K562 (cell line): ENCODE measurements around the gene MAPKAPK3. TPM values are rescaled to one million over a fixed set of nuclear protein-coding genes. Genes with fewer than 3 reads are reported as not detected.

Experiments used
- EGR1 ChIP-seq: fragments of 450-650 bp; conservative IDR thresholded peaks from 2 replicates; pipeline ENCODE4 v1.6.1; 2017; ENCODE audit warnings: mild to moderate bottlenecking
- FOXM1 ChIP-seq, 2 experiments: fragments of 450-650 bp in 1 of 2; sonication (generic) in 1 of 2; formaldehyde crosslinking in 1 of 2; IDR thresholded peaks; 2 replicates each; pipeline versions ENCODE4 v1.6.1 to v1.9.0; 2017 to 2022; ENCODE audit warnings: low read depth in 2 of 2, mild to moderate bottlenecking in 2 of 2, missing genetic modification reagents in 1 of 2, moderate library complexity in 1 of 2
- HDAC8 ChIP-seq: fragments of 450-650 bp; IDR thresholded peaks from 2 replicates; pipeline ENCODE4 v1.6.1; 2016; ENCODE audit warnings: mild to moderate bottlenecking, missing genetic modification characterization, moderate library complexity, missing compliant biosample characterization
- MITF ChIP-seq: IDR thresholded peaks from 2 replicates; pipeline ENCODE4 v1.6.1; 2014; ENCODE audit warnings: antibody characterized with exemption
- NR0B1 ChIP-seq: fragments of 450-650 bp; IDR thresholded peaks from one replicate; pipeline ENCODE4 v1.6.1; 2018; ENCODE audit warnings: mild to moderate bottlenecking, moderate library complexity; ENCODE audit not compliant: partially characterized antibody
- OTX1 ChIP-seq: fragments of 450-650 bp; formaldehyde crosslinking; IDR thresholded peaks from 2 replicates; pipeline ENCODE4 v1.4.0; 2022; ENCODE audit warnings: mild to moderate bottlenecking
- PML ChIP-seq: IDR thresholded peaks from 2 replicates; pipeline ENCODE4 v1.6.1; 2012; ENCODE audit warnings: low read length, inconsistent platforms
- POLR2A ChIP-seq: fragments of 450-650 bp; conservative IDR thresholded peaks from 2 replicates; pipeline ENCODE4 v1.6.1; 2016
- TBP ChIP-seq: optimal IDR thresholded peaks from 2 replicates; pipeline ENCODE3; 2011; ENCODE audit warnings: low read depth, low read length, improper control_type of control experiment
- USF2 ChIP-seq: sonication (generic); formaldehyde crosslinking; IDR thresholded peaks from 2 replicates; pipeline ENCODE4 v1.5.0; 2020; ENCODE audit warnings: missing genetic modification reagents
- ZNF124 ChIP-seq: sonication (generic); formaldehyde crosslinking; IDR thresholded peaks from 2 replicates; pipeline ENCODE4 v1.8.1; 2022; ENCODE audit warnings: missing genetic modification reagents
- ZNF445 ChIP-seq: fragments of 250-450 bp; sonication (Bioruptor Pico); IDR thresholded peaks from 2 replicates; pipeline ENCODE4 v1.4.0; 2020; ENCODE audit warnings: low read depth, mild to moderate bottlenecking, moderate library complexity
- ZNF766 ChIP-seq: fragments of 200-800 bp; sonication (Bioruptor generic); conservative IDR thresholded peaks from 2 replicates; pipeline ENCODE4 v1.6.1; 2016; ENCODE audit warnings: missing genetic modification characterization, missing compliant biosample characterization
- polyA plus RNA-seq, 8 experiments: library from polyadenylated mRNA; depleted of rRNA in 4 of 8; stranded (reverse) in 5 of 8; unstranded in 3 of 8; fragments of >200 nt; fragmentation: Nextera tagmentation in 2 of 8; fragmentation: Illumina TruSeq in 1 of 8; extraction: Ambion mirVana in 2 of 8; extraction: Trizol in 1 of 8; gene quantifications; 2 replicates each; pipeline versions ENCODE4 v1.2.1 to v1.2.3, GENCODE V29; 2011 to 2014; ENCODE audit warnings: inconsistent platforms in 1 of 8, missing spikeins in 1 of 8
- total RNA-seq, 7 experiments: library from RNA; depleted of rRNA in 6 of 7; stranded (reverse); fragments of >200 nt in 6 of 7; fragmentation: Illumina TruSeq in 2 of 7; extraction: Trizol in 2 of 7; gene quantifications; 2 replicates each; pipeline versions ENCODE4 v1.2.1 to v1.2.3, GENCODE V29; 2011 to 2021; ENCODE audit warnings: low replicate concordance in 1 of 7
- TF ChIP-seq, protein P1 (sequence below), 3 experiments: fragments of 200-800 bp in 1 of 3; fragments of 250-450 bp in 1 of 3; fragments of 450-650 bp in 1 of 3; sonication (Bioruptor Pico) in 1 of 3; sonication (Bioruptor generic) in 1 of 3; formaldehyde crosslinking in 1 of 3; IDR thresholded peaks; 2 replicates each; pipeline versions ENCODE4 v1.6.1 to v1.8.0; 2016 to 2022; ENCODE audit warnings: mild to moderate bottlenecking in 2 of 3, missing genetic modification characterization in 2 of 3, missing compliant biosample characterization in 1 of 3, moderate library complexity in 1 of 3
- TF ChIP-seq, protein P2 (sequence below): fragments of 450-650 bp; formaldehyde crosslinking; IDR thresholded peaks from 2 replicates; pipeline ENCODE4 v1.4.0; 2020; ENCODE audit warnings: mild to moderate bottlenecking
- TF ChIP-seq, protein P3 (sequence below), 2 experiments: IDR thresholded peaks; 2 replicates each; pipeline ENCODE4 v1.6.1; 2011; ENCODE audit warnings: borderline replicate concordance in 1 of 2, control low read depth in 1 of 2, low read depth in 1 of 2, low read length in 1 of 2, mild to moderate bottlenecking in 1 of 2, mixed read lengths in 1 of 2, moderate library complexity in 1 of 2; ENCODE audit not compliant: insufficient read depth in 1 of 2, insufficient read length in 1 of 2, poor library complexity in 1 of 2, severe bottlenecking in 1 of 2; ENCODE audit errors: extremely low read depth in 1 of 2
- TF ChIP-seq, protein P4 (sequence below): fragments of 250-450 bp; sonication (Bioruptor Pico); IDR thresholded peaks from 2 replicates; pipeline ENCODE4 v1.8.0; 2021; ENCODE audit warnings: borderline replicate concordance, mild to moderate bottlenecking, moderate library complexity; ENCODE audit not compliant: poor library complexity, severe bottlenecking

MAPKAPK3 gene
- total and polyA plus RNA-seq, 9 of the 15 experiments (the other 6 are each of a cell fraction or from before 2014, with no cell fraction given) = 8.0 to 56.4 (median 41.2) TPM

DNA sequence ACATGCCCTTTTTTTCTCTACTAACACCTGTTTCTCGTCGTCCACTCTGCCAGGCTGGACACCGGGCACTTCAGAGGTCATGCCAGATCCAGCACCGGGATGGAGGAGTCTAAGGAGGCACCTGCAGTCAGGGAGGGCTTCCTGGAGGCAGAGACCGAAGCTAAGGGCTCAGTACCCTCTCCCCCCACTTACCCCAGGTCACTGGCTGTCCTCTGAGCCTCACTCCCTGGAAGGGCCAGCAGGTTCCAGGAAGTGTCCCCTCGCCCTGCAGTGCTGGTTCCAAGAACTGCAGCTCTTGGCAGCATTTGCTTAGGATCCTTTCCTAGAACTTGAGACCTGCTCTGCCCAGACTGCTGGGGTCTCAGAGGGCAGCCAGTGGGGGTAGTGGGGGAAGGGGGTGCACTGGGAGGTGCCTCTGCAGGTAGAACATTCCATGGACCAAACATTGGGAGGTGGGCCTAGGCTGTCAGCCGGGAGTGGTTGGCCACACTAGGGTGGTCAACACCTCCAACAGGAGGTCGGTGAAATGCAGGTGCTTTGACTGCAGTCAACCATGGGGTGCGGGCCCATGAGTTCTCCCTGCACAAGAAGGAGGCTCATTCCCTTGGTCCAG, 16.7 kb upstream of the MAPKAPK3 start (continued):
- TF ChIP-seq, protein P1, sequence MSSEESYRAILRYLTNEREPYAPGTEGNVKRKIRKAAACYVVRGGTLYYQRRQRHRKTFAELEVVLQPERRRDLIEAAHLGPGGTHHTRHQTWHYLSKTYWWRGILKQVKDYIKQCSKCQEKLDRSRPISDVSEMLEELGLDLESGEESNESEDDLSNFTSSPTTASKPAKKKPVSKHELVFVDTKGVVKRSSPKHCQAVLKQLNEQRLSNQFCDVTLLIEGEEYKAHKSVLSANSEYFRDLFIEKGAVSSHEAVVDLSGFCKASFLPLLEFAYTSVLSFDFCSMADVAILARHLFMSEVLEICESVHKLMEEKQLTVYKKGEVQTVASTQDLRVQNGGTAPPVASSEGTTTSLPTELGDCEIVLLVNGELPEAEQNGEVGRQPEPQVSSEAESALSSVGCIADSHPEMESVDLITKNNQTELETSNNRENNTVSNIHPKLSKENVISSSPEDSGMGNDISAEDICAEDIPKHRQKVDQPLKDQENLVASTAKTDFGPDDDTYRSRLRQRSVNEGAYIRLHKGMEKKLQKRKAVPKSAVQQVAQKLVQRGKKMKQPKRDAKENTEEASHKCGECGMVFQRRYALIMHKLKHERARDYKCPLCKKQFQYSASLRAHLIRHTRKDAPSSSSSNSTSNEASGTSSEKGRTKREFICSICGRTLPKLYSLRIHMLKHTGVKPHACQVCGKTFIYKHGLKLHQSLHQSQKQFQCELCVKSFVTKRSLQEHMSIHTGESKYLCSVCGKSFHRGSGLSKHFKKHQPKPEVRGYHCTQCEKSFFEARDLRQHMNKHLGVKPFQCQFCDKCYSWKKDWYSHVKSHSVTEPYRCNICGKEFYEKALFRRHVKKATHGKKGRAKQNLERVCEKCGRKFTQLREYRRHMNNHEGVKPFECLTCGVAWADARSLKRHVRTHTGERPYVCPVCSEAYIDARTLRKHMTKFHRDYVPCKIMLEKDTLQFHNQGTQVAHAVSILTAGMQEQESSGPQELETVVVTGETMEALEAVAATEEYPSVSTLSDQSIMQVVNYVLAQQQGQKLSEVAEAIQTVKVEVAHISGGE (CRISPR knock-in tag; IDR thresholded peaks at IDR 0.05) = no peak
- TF ChIP-seq HDAC8 (tag) (no peak), ZNF445 (CRISPR knock-in tag) (no peak), TBP (no peak), PML (no peak), ZNF766 (CRISPR knock-in tag) (no peak), OTX1 (CRISPR knock-in tag) (no peak), POLR2A (no peak), FOXM1 (IDR thresholded peaks at IDR 0.05; ENCODE audit: low read depth) (no peak; the same call in 1 of the 2 replicates), FOXM1 (CRISPR knock-in tag; IDR thresholded peaks at IDR 0.05; ENCODE audit: low read depth) (no peak), MITF (no peak), EGR1 (no peak), ZNF124 (no peak), USF2 (CRISPR knock-in tag) (no peak), NR0B1 (no peak)
- TF ChIP-seq, protein P2, sequence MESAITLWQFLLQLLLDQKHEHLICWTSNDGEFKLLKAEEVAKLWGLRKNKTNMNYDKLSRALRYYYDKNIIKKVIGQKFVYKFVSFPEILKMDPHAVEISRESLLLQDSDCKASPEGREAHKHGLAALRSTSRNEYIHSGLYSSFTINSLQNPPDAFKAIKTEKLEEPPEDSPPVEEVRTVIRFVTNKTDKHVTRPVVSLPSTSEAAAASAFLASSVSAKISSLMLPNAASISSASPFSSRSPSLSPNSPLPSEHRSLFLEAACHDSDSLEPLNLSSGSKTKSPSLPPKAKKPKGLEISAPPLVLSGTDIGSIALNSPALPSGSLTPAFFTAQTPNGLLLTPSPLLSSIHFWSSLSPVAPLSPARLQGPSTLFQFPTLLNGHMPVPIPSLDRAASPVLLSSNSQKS (CRISPR knock-in tag) = no peak
- TF ChIP-seq, protein P3, sequence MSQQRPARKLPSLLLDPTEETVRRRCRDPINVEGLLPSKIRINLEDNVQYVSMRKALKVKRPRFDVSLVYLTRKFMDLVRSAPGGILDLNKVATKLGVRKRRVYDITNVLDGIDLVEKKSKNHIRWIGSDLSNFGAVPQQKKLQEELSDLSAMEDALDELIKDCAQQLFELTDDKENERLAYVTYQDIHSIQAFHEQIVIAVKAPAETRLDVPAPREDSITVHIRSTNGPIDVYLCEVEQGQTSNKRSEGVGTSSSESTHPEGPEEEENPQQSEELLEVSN (IDR thresholded peaks at IDR 0.05; ENCODE audit: borderline replicate concordance in 1 of 2, extremely low read depth in 1 of 2, insufficient read depth in 1 of 2, insufficient read length in 1 of 2, low read depth in 1 of 2, low read length in 1 of 2, poor library complexity in 1 of 2, severe bottlenecking in 1 of 2) = no peak
- TF ChIP-seq, protein P4, sequence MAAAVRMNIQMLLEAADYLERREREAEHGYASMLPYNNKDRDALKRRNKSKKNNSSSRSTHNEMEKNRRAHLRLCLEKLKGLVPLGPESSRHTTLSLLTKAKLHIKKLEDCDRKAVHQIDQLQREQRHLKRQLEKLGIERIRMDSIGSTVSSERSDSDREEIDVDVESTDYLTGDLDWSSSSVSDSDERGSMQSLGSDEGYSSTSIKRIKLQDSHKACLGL (CRISPR knock-in tag) = no peak
